Activated CD8-positive, alpha-beta memory T cell treated with anti-CD3 and anti-CD28 coated beads, Interleukin-2, amount 50 U/mL, for 48 hours (primary cell): ENCODE measurements around the gene ATG4C.
"Not testable (repeated sequence)": the region's sequence is repeated elsewhere in the genome, so short reads cannot be mapped to it uniquely, and the experiment has no call there.

Experiments used
- DNase-seq: peaks from one replicate; pipeline ENCODE4 v3.0.0-alpha.2; 2020

The ATG4C gene, protein sequence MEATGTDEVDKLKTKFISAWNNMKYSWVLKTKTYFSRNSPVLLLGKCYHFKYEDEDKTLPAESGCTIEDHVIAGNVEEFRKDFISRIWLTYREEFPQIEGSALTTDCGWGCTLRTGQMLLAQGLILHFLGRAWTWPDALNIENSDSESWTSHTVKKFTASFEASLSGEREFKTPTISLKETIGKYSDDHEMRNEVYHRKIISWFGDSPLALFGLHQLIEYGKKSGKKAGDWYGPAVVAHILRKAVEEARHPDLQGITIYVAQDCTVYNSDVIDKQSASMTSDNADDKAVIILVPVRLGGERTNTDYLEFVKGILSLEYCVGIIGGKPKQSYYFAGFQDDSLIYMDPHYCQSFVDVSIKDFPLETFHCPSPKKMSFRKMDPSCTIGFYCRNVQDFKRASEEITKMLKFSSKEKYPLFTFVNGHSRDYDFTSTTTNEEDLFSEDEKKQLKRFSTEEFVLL

DNA sequence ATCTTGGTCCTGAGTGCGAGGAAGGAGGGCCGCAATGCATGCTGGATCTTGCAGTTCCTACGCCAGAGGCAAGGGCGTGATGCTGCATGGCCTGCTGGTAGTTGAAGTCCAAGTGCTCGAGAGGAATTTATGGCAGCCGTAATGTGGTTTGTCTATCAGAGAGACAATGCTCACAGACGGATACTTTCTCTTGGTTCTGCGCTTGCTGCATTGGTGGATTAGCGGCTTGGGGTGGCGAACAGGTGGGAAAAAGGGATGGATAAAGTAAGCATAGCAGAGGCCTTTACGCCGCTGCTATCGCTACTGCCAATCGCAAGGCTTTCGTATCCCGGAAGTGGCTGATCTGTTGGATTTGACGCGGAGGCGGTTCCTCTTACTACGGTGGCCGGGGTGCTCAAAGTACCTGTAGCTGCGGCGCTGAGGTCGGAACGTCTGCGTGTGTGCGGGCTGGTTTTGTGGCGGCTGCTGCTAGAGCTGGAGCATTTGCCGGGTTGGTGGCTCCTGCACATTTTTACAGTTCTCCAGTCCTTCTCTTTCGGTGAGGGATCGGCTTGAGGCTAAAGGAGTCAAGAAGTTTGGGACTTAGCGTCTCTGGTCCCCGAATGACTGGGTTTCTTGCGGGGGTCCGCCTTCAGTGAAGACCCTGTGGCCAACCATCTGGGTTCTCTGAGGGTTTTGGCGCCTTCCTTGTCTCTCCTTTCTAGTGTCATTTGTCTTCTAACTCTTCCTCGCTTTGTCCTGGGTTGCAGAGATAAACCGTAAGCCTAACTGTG lies at the start of gene ATG4C:
Gene ATG4C (plus strand): TSS at position 397 of the 773 bp plus-strand sequence. CDS start 19,655 bp downstream, outside the sequence.
- peak; percentile 89 for DNase-seq

DNA sequence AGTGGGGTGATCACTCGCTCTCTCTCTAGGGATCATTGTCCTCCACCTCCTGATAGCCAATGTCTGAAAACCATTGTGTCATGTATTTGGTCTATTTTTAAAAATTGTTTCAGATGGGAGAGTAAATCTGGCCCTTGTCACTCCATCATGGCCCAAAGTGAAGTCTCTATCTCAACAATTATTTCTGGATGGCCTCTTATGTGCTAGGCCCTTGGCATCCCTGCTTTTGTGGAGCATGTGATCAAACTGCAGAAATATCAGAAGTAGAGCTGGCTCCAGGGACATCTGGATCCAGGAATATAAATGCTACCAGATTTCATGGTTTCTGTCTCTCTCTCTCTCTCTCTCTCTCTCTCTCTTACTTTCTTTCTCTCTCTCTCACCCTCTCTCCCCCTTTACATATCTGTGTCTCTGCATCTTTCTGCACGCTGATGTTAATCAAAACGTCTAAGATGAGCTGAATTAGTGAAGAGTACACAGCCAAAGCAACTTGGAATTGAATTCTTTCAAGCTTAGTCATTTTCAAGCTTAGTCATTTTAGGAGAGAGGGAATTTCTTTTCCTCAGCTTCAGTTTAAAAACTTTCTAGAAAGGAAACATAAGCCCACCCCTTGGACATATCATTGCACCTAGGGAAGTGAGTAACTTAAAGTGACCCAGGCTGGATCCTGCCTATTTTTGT lies 48.3 kb upstream of the ATG4C start:
- no peak for DNase-seq

DNA sequence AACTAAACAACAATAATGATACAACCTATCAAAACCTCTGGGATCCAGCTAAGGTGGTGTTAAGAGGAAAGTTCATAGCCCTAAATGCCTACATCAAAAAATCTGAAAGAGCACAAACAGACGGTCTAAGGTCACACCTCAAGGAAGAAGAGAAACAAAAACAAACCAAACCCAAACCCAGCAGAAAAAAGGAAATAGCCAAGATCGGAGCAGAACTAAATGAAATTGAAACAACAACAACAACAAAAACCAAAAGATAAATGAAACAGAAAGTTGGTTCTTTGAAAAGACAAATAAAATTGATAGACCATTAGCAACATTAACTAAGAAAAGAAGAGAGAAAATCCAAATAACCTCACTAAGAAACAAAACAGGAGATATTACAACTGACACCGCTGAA lies 43.2 kb upstream of the ATG4C start:
- DNase-seq, result not testable (repeated sequence)

DNA sequence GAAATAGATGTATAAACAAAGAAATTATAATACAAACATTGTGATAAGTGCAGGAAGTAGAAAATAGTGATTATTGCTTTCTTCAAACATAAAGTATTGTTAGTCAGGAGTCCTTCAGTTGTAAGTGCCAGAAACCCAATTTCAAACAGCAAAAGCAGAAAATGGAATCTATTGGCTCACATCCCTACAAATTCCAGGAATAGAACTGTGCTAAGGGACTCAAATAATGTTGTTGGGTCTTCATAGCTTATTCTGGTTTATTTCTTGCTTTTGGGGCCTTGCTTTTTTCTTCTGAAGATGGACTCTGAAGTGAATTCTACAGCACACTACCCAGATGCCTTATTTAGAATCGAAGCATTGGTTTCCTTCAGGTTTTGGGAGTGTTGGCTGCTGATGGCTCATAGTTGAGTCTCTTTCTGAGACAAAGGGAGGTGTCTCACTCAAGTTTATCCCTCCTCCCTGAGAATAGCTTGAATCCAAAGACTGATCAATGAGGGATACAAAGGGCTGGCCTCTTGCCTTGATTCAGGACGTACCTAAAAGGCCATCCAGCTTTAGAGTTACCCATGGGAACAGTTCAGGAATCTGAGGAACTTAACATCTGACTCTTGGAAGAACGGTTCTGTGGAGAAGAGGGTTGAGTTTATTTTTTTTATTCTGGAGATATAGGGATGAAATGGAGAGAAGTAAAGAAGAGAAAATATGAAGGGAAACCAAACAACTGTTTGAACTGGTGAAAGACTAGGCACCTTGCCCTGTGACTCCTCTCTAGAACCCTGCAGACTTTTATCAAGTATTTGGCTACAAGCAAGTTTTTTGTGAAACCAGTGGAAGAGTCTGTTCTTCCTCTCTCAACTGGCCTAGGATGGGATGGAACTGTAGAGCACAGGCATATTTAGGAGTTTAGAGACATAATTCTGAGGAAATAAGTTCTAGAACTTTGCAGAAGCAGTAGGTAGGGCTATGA lies 39.0 kb upstream of the ATG4C start:
- DNase-seq, result no peak

DNA sequence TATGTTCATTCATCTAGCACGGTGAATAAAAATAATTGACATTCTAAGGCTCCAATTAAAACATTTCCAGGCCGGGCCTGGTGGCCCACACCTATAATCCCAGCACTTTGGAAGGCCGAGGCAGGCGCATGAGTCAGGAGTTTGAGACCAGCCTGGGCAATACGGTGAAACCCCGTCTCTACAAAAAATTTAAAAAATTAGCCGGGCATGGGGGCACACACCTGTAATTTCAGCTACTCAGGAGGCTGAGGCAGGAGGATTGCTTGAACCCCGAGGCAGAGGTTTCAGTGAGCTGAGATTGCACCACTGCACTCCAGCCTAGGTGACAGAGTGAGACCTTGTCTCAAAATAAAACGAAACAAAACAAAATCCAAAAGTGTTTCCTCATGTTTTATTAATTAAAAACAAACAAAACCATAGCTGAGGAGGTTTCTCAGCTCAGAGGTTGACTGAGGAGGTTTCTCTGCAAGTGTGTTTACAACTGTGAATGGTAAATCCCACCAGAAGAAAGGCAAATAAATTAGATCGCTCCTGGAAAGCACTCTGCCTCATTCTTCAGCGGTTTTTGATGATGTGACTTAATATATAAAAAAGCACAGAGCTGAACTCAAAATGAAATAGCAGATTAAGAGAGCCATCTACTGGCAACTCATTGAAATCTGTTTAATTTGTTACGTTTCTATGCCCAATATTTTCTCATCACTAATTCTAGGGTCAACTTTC lies 37.7 kb upstream of the ATG4C start:
- DNase-seq, result no peak

DNA sequence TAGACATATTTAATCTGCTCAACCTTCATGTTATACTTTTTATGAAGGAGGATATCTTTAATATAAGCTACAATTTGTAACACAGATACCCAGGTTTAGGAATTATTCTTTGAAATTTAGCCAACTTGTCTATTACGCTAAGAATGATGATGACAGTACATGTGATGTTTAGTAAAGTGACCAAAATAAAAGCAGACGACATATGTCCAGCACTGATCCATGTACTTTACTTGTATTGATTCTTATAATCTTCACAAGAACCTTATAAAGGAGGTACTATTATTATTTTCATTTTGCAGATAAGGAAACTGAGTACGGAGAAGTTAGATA lies 37.2 kb upstream of the ATG4C start:
- no peak for DNase-seq

DNA sequence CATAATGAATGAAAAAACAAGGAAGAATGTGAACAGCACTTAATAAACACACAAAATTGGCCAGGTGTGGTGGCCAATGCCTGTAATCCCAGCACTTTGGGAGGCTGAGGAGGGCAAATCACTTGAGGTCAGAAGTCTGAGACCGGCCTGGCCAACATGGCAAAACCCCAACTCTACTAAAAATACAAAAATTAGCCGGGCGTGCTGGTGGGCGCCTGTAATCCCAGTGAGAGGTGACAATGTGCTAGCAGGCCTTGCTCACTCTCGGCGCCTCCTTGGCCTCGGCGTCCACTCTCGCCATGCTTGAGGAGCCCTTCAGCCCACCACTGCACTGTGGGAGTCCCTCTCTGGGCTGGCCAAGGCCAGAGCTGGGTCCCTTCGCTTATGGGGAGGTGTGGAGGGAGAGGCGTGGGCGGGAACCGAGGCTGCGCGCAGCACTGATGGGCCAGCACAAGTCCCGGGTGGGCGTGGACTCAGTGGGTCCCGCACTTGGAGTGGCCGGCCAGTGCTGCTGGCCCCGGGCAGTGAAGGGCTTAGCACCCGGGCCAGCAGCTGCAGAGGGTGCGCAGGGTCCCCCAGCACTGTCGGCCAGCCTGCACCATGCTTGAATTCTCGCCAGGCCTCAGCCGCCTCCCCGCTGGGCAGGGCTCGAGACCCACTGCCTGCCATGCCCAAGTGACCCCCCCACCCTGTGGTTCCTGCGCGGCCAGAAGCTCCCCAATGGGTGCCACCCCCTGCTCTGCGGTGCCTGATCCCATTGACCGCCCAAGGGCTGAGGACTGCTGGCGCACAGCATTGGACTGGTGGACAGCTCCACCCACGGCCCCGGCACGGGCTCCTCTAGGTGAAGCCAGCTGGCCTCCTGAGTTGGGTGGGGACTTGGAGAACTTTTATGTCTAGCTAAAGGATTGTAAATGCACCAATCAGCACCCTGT lies 30.6 kb upstream of the ATG4C start:
- DNase-seq, result no peak

DNA sequence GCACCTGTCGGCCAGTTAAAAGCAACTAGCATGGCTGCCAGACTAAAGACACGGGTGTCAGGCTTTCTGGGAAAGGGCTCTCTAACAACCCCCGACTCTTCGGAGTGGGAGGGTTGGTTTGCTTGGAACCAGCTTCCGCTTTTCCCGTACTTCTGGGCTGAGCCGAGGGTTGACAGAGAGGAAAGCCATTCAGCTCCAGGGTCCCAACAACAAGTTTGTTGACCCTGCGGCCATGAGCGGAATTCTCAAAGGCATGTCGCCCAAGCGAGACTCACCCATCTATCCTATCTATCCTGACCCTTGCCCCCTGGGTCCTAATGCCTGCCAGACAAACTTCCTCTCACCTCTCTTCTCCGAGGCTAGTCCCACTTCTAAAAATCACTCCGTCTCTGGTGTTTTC lies 29.0 kb upstream of the ATG4C start:
- not testable (repeated sequence) for DNase-seq

DNA sequence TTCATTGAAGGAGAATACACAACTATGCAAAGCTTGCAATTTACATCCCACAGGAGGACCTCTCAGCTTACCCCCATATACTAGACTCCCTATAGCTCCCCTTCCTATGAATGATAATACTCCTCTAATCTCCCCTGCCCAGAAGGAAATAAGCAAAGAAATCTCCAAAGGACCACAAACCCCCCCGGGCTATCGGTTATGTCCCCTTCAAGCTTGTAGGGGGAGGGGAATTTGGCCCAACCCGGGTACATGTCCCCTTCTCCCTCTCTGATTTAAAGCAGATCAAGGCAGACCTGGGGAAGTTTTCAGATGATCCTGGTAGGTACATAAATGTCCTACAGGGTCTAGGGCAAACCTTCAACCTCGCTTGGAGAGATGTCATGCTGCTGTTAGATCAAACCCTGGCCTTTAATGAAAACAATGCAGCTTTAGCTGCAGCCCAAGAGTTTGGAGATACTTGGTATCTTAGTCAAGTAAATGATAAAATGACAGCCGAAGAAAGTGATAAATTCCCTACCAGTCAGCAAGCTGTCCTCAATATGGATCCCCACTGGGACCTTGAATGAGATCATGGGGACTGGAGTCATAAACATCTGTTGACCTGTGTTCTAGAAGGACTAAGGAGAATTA lies 27.6 kb upstream of the ATG4C start:
- not testable (repeated sequence) for DNase-seq

DNA sequence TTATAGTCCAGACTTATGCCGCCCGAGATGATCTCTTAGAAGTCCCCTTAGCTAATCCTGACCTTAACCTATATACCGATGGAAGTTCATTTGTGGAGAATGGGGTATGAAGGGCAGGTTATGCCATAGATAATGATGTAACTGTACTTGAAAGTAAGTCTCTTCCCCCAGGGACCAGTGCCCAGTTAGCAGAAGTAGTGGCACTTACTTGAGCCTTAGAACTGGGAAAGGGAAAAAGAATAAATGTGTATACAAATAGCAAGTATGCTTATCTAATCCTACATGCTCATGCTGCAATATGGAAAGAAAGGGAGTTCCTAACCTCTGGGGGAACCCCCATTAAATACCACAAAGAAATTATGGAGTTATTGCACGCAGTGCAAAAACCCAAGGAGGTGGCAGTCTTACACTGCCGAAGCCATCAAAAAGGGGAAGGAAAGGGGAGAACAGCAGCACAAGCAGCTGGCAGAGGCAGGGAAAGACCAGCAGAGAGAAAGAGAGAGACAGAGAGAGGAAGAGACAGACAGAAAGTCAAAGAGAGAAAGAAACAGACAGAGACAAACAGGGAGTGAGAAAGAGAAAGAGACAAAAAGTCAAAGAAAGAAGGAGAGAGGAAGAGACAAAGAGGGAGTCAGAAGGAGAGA lies 24.6 kb upstream of the ATG4C start:
- not testable (repeated sequence) for DNase-seq

DNA sequence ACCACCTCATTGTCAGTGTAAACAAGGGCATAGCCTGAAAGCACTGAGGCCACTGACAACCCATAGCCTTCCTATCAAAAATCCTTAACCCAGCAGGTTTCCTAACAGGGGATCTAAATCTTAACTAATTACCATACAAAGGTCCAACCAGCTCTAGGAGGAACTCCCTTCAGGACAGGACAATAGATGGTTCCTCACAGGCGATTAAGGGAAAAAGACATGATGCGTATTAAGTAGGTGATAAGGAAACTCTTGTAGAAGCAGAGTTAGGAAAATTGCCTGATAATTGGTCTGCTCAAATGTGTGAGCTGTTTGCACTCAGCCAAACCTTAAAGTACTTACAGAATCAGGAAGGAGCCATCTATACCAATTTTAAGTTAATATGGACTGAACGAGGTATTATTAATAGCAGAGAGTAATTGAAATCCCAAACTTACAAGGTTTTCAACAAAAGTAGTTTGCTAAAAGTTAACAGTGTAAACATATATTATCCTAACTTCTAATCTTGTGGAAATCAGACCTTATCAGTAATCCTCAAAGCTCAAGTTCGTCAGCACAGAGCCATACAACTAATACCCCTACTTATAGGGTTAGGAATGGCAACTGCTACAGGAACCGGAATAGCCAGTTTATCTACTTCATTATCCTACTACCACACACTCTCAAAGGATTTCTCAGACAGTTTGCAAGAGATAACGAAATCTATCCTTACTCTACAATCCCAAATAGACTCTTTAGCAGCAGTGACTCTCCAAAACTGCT lies 23.7 kb upstream of the ATG4C start:
- DNase-seq, result not testable (repeated sequence)

DNA sequence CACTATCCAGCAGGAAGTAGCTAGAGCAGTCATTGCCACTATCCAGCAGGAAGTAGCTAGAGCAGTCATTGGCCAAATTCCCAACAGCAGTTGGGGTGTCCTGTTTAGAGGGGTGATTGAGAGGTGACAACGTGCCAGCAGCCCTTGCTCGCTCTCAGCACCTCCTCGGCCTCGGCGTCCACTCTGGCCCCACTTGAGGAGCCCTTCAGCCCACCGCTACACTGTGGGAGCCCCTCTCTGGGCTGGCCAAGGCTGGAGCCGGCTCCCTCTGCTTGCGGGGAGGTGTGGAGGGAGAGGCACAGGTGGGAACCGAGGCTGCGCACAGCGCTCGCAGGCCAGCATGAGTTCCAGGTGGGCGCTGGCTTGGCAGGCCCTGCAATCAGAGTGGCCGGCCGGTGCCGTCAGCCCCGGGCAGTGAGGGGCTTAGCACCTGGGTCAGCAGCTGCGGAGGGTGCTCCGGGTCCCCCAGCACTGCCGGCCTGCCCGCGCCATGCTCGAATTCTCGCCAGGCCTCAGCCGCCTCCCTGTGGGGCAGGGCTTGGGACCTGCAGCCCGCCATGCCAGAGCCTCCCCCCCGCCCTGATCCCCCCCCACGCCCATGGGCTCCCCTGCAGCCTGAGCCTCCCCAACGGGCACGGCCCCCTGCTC lies 22.6 kb upstream of the ATG4C start:
- not testable (repeated sequence) for DNase-seq

DNA sequence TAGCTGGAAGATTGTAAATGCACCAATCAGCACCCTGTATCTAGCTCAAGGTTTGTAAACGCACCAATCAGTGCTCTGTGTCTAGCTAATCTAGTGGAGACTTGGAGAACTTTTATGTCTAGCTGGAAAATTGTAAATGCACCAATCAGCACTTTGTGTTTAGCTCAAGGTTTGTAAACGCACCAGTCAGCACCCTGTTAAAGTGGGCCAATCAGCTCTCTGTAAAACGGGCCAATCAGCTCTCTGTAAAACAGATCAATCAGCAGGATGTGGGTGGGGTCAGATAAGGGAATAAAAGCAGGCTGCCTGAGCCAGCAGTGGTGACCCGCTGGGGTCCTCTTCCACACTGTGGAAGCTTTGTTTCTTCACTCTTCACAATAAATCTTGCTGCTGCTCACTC lies 21.9 kb upstream of the ATG4C start:
- not testable (repeated sequence) for DNase-seq

DNA sequence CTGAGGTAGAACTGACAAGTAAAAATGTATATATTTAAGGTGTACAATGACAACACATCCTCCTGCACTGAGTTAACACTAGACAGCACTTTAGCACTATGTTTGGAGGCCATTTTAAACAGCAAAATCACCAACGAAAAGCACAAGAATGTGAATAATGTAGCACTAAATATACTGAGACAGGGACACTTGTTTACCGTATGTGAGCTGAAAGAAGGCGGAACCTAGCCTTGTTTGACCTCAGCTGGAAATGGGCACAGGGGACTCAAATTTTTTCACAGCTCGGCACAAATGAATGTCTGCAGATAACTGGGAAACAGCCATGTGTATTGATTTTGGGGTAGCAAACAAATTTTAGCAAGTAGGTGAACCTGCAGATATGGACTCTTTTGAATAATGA lies 18.0 kb upstream of the ATG4C start:
- DNase-seq, result no peak

DNA sequence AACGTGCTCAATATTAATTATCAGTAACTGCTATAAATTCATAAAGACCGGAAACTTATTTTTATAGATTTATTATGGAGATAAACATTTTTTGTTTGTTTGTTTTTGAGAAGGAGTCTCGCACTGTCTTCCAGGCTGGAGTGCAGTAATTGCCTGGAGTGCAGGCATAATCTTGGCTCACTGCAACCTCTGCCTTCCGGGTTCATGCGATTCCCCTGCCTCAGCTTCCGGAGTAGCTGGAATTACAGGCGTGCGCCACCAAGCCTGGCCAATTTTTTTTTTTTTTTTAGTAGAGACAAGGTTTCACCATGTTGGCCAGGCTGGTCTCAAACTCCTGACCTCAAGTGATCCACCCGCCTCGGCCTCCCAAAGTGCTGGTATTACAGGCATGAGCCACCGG lies 15.4 kb upstream of the ATG4C start:
- DNase-seq, result not testable (repeated sequence)

DNA sequence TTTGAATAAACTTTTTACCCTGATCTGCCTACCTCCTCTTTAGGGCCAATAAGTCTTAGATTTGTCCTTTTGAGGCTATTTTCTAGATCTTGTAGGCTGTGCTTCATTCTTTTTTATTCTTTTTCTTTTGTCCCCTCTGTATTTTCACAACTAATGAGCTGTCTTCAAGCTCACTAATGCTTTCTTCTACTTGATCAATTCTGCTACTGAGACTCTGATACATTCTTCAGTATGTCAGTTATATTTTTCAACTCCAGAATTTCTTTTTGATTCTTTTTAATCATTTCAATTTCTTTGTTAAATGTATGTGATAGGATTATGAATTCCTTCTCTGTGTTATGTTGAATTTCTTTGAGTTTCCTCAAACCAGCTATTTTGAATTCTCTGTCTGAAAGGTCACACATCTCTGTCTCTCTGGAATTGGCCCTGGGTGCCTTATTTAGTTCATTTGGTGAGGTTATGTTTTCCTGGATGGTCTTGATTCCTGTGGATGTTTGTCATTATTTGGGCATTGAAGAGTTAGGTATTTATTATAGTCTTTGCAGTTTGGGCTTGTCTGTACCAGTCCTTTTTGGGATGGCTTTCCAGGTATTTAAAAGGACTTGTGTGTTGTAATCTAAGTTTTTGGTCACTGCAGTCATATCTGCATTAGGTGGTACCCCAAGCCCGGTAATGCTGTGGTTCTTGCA lies 11.2 kb upstream of the ATG4C start:
- DNase-seq, result no peak

DNA sequence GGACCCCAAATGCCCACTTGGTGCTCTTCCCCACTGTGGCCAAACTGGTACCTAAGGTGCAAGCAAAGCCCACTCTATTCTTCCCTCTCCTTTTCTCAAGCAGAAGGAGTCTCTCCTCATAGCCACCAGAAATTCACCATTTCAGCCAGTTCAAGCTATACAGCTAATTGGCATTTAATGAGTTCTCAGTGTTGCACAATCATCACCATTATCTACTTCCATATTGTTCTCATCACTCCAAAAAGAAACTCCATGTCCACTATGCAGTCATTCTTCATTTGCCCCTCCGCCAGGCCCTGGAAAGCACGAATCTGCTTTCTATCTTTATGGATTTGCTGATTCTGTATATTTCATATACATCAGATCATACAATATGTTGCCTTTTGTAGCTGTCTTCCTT lies 9.9 kb upstream of the ATG4C start:
- DNase-seq, result no peak
